CD14-positive monocyte (primary cell): ENCODE measurements around the gene RCCD1. TPM values are rescaled to one million over a fixed set of nuclear protein-coding genes. Genes with fewer than 3 reads are reported as not detected.

Experiments used
- DNase-seq, 3 donors: peaks; one replicate each; pipeline ENCODE4 v3.0.0-alpha.2; 2011 to 2022
- H2AFZ ChIP-seq: 2 replicates; pipeline ENCODE4 v1.6.0; 2012; ENCODE audit warnings: mild to moderate bottlenecking, low read depth, low read length, inconsistent platforms; ENCODE audit not compliant: insufficient read depth, poor library complexity, severe bottlenecking
- H3K27ac ChIP-seq, 2 donors: 1 replicate in 1 of 2; 2 replicates in 1 of 2; pipeline ENCODE4 v1.5.1; 2012 to 2013; ENCODE audit warnings: low read length in 2 of 2, control low read depth in 1 of 2, inconsistent platforms in 1 of 2, low read depth in 1 of 2, mild to moderate bottlenecking in 1 of 2
- H3K27me3 ChIP-seq, 2 donors: one replicate each; pipeline versions ENCODE4 v1.6.0 to v1.6.1; 2011 to 2013; ENCODE audit warnings: low read length in 2 of 2; ENCODE audit not compliant: control insufficient read depth in 2 of 2, insufficient read depth in 2 of 2
- H3K36me3 ChIP-seq, 2 donors: replicated peaks in 1 of 2; 1 replicate in 1 of 2; 2 replicates in 1 of 2; pipeline versions ENCODE4 v1.5.1 to v1.6.1; 2012 to 2013; ENCODE audit warnings: low read length in 2 of 2, control low read depth in 1 of 2, inconsistent platforms in 1 of 2, mild to moderate bottlenecking in 1 of 2; ENCODE audit not compliant: insufficient read depth in 2 of 2, control insufficient read depth in 1 of 2
- H3K4me1 ChIP-seq, 2 donors: 1 replicate in 1 of 2; 2 replicates in 1 of 2; pipeline versions ENCODE4 v1.5.1 to v1.6.1; 2012 to 2013; ENCODE audit warnings: low read length in 2 of 2, control low read depth in 1 of 2, inconsistent platforms in 1 of 2, mild to moderate bottlenecking in 1 of 2, moderate library complexity in 1 of 2; ENCODE audit not compliant: insufficient read depth in 2 of 2, control insufficient read depth in 1 of 2
- H3K4me2 ChIP-seq: replicated peaks from 2 replicates; pipeline ENCODE3; 2012; ENCODE audit warnings: low read length, moderate library complexity, mild to moderate bottlenecking; ENCODE audit not compliant: poor library complexity, severe bottlenecking; ENCODE audit errors: extremely low read depth
- H3K4me3 ChIP-seq, 3 experiments: fragments of 200-600 bp in 1 of 3; sonication (generic) in 1 of 3; replicated peaks in 1 of 3; 1 replicate in 2 of 3; 2 replicates in 1 of 3; pipeline ENCODE4 v1.5.1; 2011 to 2013; ENCODE audit warnings: low read length in 3 of 3, mild to moderate bottlenecking in 3 of 3, control low read depth in 2 of 3, low read depth in 2 of 3, inconsistent platforms in 1 of 3, moderate library complexity in 1 of 3
- H3K79me2 ChIP-seq: 2 replicates; pipeline ENCODE4 v1.6.0; 2012; ENCODE audit warnings: mild to moderate bottlenecking, control low read depth, inconsistent platforms, low read length, moderate library complexity; ENCODE audit not compliant: insufficient read depth
- H3K9ac ChIP-seq: 2 replicates; pipeline ENCODE4 v1.6.0; 2017; ENCODE audit warnings: low read length, mild to moderate bottlenecking; ENCODE audit not compliant: insufficient read depth, poor library complexity, severe bottlenecking
- H3K9me3 ChIP-seq, 2 donors: replicated peaks in 1 of 2; 1 replicate in 1 of 2; 2 replicates in 1 of 2; pipeline versions ENCODE4 v1.5.1 to v1.6.1; 2012 to 2013; ENCODE audit warnings: low read length in 2 of 2, control low read depth in 1 of 2; ENCODE audit not compliant: control insufficient read depth in 1 of 2, insufficient read depth in 1 of 2
- H4K20me1 ChIP-seq: 2 replicates; pipeline ENCODE4 v1.6.0; 2012; ENCODE audit warnings: mild to moderate bottlenecking, low read length, control low read depth, moderate library complexity; ENCODE audit not compliant: insufficient read depth
- H3K27ac Mint-ChIP-seq, 7 donors: one replicate each; pipeline ENCODE4 v1.8.0; 2020; ENCODE audit warnings: mild to moderate bottlenecking in 7 of 7, mixed read lengths in 7 of 7, moderate library complexity in 6 of 7, inconsistent platforms in 2 of 7
- H3K27me3 Mint-ChIP-seq, 3 donors: one replicate each; pipeline ENCODE4 v1.8.0; 2021 to 2022; ENCODE audit warnings: low read depth in 3 of 3, mild to moderate bottlenecking in 3 of 3, mixed read lengths in 3 of 3, moderate library complexity in 3 of 3, inconsistent platforms in 1 of 3
- H3K36me3 Mint-ChIP-seq, 2 donors: one replicate each; pipeline ENCODE4 v1.8.0; 2020; ENCODE audit warnings: mixed read lengths in 2 of 2, inconsistent platforms in 1 of 2, mild to moderate bottlenecking in 1 of 2
- H3K4me1 Mint-ChIP-seq: one replicate; pipeline ENCODE4 v1.8.0; 2020; ENCODE audit warnings: mild to moderate bottlenecking, mixed read lengths
- H3K4me3 Mint-ChIP-seq, 2 donors: one replicate each; pipeline ENCODE4 v1.8.0; 2020; ENCODE audit warnings: mild to moderate bottlenecking in 2 of 2, mixed read lengths in 2 of 2, moderate library complexity in 1 of 2
- H3K9me3 Mint-ChIP-seq, 7 donors: one replicate each; pipeline ENCODE4 v1.8.0; 2020 to 2022; ENCODE audit warnings: mixed read lengths in 7 of 7, mild to moderate bottlenecking in 6 of 7, moderate library complexity in 6 of 7, inconsistent platforms in 2 of 7
- WGBS: methylation state at CpG from one replicate; pipeline ENCODE4 v1.1.5; 2013; ENCODE audit warnings: missing lambda C conversion rate; ENCODE audit not compliant: insufficient coverage; 5-methylcytosine and 5-hydroxymethylcytosine counted together
- intact Hi-C, 2 donors: fragments of 100-400 bp; cut with micrococcal nuclease; formaldehyde crosslinking; loops; one replicate each; pipeline versions ENCODE4 v1.15.0 to v1.15.1; 2023
- polyA plus RNA-seq, 3 donors: library from polyadenylated mRNA; depleted of rRNA in 1 of 3; unstranded in 2 of 3; stranded (reverse) in 1 of 3; fragments of 300-500 nt in 2 of 3; fragments of >200 nt in 1 of 3; fragmentation: Illumina TruSeq in 2 of 3; gene quantifications; 1 replicate in 2 of 3; 2 replicates in 1 of 3; pipeline ENCODE4 v1.2.3, GENCODE V29; 2012 to 2021
- TF ChIP-seq, protein P1 (sequence below): fragments of 200-600 bp; IDR thresholded peaks from one replicate; pipeline ENCODE4 v1.8.0; 2022; ENCODE audit warnings: antibody characterized with exemption, mild to moderate bottlenecking

Gene RCCD1
- polyA plus RNA-seq, 3 donors = 1.2 to 2.8 (median 1.5) TPM

DNA sequence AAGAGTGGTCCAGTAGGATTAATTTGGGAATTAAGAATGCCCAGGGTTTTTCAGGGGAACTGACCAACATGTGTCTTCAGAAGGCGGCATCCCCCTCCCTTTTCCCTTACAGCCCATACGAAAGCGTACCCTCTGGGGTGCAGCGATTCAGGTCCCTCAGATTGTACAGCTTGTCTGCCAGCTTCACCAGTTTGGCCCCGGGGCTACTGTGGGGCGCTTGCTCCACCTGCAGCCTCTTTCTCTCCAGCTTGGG, 23.2 kb upstream of the RCCD1 start:
- peak overlapping the region; percentile 51 to 81 (median 63) for H3K4me3 ChIP-seq
- intact Hi-C loops = loop anchor here in 1 of 2 donors (2.0 to 5.0 kb wide), 2 partner anchors 15 to 34 kb away; no protein-coding TSS in a partner anchor
- no peaks in the 10 kb centered on the region for H3K27me3 ChIP-seq
- peak overlapping the region; percentile 92 to 97 (median 97) for H3K27ac Mint-ChIP-seq
- peak overlapping the region; percentile 77 for H3K9ac ChIP-seq
- peaks cover 33% of the 10 kb centered on the region for H3K79me2 ChIP-seq
- TF ChIP-seq, protein P1, sequence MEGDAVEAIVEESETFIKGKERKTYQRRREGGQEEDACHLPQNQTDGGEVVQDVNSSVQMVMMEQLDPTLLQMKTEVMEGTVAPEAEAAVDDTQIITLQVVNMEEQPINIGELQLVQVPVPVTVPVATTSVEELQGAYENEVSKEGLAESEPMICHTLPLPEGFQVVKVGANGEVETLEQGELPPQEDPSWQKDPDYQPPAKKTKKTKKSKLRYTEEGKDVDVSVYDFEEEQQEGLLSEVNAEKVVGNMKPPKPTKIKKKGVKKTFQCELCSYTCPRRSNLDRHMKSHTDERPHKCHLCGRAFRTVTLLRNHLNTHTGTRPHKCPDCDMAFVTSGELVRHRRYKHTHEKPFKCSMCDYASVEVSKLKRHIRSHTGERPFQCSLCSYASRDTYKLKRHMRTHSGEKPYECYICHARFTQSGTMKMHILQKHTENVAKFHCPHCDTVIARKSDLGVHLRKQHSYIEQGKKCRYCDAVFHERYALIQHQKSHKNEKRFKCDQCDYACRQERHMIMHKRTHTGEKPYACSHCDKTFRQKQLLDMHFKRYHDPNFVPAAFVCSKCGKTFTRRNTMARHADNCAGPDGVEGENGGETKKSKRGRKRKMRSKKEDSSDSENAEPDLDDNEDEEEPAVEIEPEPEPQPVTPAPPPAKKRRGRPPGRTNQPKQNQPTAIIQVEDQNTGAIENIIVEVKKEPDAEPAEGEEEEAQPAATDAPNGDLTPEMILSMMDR = no peak
- peak overlapping the region; percentile 88 for H2AFZ ChIP-seq
- no peaks in the 10 kb centered on the region for H3K9me3 ChIP-seq
- H3K4me1 Mint-ChIP-seq = peaks cover 49% of the 10 kb centered on the region
- peaks cover 0 to 2% (median 0%) of the 10 kb centered on the region in 3 donors for H3K27me3 Mint-ChIP-seq
- H3K27ac ChIP-seq = peak overlapping the region; percentile 81 to 96
- peak overlapping the region; percentile 98 for H3K4me2 ChIP-seq
- H4K20me1 ChIP-seq = no peaks in the 10 kb centered on the region
- peaks cover 63 to 82% of the 10 kb centered on the region in 2 donors for H3K4me1 ChIP-seq
- no peaks in the 10 kb centered on the region for H3K9me3 Mint-ChIP-seq
- H3K36me3 ChIP-seq = no peaks in the 10 kb centered on the region
- WGBS = 12% methylated on average over 6 of the region's 6 CpGs
- H3K36me3 Mint-ChIP-seq = peaks cover 6% of the 10 kb centered on the region in 2 donors
- peak overlapping the region; percentile 88 to 97 for H3K4me3 Mint-ChIP-seq
- no peak for DNase-seq

DNA sequence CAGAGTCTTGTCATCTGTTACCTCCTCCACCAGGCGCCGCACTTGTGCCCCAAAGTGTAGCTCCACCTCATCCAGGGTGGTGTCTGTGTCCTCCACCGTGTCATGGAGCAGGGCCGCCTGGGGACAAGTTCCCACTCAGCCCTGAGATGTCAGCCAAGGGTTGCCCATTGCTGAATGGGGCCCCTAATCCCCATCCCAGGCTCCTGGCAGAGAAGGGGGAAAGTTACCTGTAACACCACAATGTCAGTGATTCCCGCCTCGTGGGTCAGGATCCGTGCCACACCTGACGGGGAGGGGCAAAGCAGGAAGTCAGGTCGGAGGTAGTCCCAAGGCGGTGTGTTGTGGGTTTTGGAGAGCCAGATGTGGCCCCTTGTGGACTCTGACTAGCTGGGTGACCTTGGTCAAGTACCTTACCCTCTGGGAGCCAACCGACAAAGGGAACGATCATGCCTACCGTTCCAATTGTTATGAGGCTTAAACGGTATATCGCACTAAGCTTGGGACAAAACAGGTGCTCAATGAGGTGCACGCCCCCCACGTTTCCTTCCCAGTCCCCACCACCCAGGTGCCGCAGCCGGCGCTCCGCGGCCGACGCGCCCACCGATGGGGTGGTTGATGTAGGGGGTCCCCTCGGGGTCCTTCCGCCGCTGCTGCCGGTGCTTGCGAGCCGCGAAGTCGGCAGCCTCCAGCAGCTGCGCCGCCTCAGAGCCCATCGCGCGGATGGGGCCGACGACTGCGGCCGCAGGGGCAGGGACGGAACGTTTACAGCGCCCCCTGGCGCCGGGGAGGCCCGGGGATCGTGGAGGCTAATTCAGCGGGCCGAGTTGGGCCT, 22.6 kb upstream of the RCCD1 start, which contains the start of gene HDDC3:
TSS of gene HDDC3 (minus strand) at position 722 of the 832 bp plus-strand sequence. CDS start at position 713, 9 bp downstream.
- peaks cover 10% of the 10 kb centered on the region in 2 donors for H3K36me3 Mint-ChIP-seq
- peaks cover 63 to 87% of the 10 kb centered on the region in 2 donors for H3K4me1 ChIP-seq
- H3K4me2 ChIP-seq = peak within 1 kb of the TSS; percentile 98
- peak within 1 kb of the TSS; percentile 77 for H3K9ac ChIP-seq
- H3K27me3 ChIP-seq = no peaks in the 10 kb centered on the region
- peak within 1 kb of the TSS; percentile 92 to 97 (median 97) for H3K27ac Mint-ChIP-seq
- peak; percentile 81 to 84 (median 82) for DNase-seq
- H3K9me3 ChIP-seq = no peaks in the 10 kb centered on the region
- H4K20me1 ChIP-seq = no peaks in the 10 kb centered on the region
- intact Hi-C loops = loop anchor here in 1 of 2 donors (2.0 to 5.0 kb wide), 2 partner anchors 15 to 35 kb away; no protein-coding TSS in a partner anchor
- H3K79me2 ChIP-seq = peaks cover 35% of the 10 kb centered on the region
- TF ChIP-seq, protein P1 = peak; percentile 89
- H2AFZ ChIP-seq = peak within 1 kb of the TSS; percentile 88
- H3K9me3 Mint-ChIP-seq = no peaks in the 10 kb centered on the region
- H3K4me3 Mint-ChIP-seq = peak within 1 kb of the TSS; percentile 88 to 97
- WGBS = under 1% methylated on average over 37 of the region's 52 CpGs
- H3K27ac ChIP-seq = peak within 1 kb of the TSS; percentile 81 to 96
- no peaks in the 10 kb centered on the region for H3K36me3 ChIP-seq
- H3K4me3 ChIP-seq = peak within 1 kb of the TSS; percentile 51 to 81 (median 63)
- peaks cover 53% of the 10 kb centered on the region for H3K4me1 Mint-ChIP-seq
- peaks cover 0 to 2% (median 0%) of the 10 kb centered on the region in 3 donors for H3K27me3 Mint-ChIP-seq
